ENCODE data around the gene RAB23.

DNA sequence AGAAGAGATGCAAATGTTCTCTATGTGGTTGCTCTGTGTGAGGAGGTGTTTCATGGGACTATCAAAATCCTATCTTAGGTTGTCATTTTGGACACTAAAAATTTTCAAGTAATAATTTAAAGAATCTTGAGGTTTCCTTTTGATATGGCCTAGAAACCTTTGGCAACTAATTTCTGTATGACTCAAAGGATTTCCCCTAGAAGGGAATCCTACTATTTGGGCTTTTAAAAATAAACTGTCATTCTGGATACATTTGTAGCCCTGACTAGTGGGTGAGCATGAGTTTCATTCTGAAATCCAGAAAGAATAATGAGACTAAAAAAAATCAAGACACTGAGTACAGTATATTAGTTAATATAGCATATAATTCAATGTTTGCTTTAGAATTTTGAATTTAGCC lies 25.5 kb upstream of the RAB23 start:
- TF ChIP-seq EP300 (IDR thresholded peaks at IDR 0.05): no peak
- TF ChIP-seq, protein P1, sequence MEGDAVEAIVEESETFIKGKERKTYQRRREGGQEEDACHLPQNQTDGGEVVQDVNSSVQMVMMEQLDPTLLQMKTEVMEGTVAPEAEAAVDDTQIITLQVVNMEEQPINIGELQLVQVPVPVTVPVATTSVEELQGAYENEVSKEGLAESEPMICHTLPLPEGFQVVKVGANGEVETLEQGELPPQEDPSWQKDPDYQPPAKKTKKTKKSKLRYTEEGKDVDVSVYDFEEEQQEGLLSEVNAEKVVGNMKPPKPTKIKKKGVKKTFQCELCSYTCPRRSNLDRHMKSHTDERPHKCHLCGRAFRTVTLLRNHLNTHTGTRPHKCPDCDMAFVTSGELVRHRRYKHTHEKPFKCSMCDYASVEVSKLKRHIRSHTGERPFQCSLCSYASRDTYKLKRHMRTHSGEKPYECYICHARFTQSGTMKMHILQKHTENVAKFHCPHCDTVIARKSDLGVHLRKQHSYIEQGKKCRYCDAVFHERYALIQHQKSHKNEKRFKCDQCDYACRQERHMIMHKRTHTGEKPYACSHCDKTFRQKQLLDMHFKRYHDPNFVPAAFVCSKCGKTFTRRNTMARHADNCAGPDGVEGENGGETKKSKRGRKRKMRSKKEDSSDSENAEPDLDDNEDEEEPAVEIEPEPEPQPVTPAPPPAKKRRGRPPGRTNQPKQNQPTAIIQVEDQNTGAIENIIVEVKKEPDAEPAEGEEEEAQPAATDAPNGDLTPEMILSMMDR (IDR thresholded peaks at IDR 0.05): no peak
- no peak for TF ChIP-seq POLR2AphosphoS5 (IDR thresholded peaks at IDR 0.05)
- TF ChIP-seq POLR2A (IDR thresholded peaks at IDR 0.05): no peak

Measured in upper lobe of left lung (tissue), 4 donors.